ENCODE measurements around the gene ADRA2C. TPM values are rescaled to one million over a fixed set of nuclear protein-coding genes. Genes with fewer than 3 reads are reported as not detected.

Gene ADRA2C
- total and polyA plus RNA-seq, 2 of the 13 experiments (the other 11 are each of a cell fraction or from before 2014, with no cell fraction given) = 15.4 to 69.7 TPM

GRCh38 chr4:3721627-3722026 lies 44.6 kb upstream of the ADRA2C start (continued):
- no peak for TF ChIP-seq HINFP (CRISPR knock-in tag; IDR thresholded peaks at IDR 0.05; ENCODE audit: low read depth)
- no peak for TF ChIP-seq CREB1 (IDR thresholded peaks at IDR 0.05)
- no peak for TF ChIP-seq CREB1 (CRISPR knock-in tag; IDR thresholded peaks at IDR 0.05)
- no peak for TF ChIP-seq MAFF (IDR thresholded peaks at IDR 0.05; ENCODE audit: low read depth, low read length)
- no peak for TF ChIP-seq SNAPC5 (CRISPR knock-in tag; IDR thresholded peaks at IDR 0.05; ENCODE audit: borderline replicate concordance)
- no peak for TF ChIP-seq ZNF691 (CRISPR knock-in tag; IDR thresholded peaks at IDR 0.05; ENCODE audit: borderline replicate concordance, low read depth)
- TF ChIP-seq ZNF143 (CRISPR knock-in tag; IDR thresholded peaks at IDR 0.05) = no peak
- TF ChIP-seq TCF12 (IDR thresholded peaks at IDR 0.05) = no peak
- no peak for TF ChIP-seq TCF12 (CRISPR knock-in tag; IDR thresholded peaks at IDR 0.05)
- no peak for TF ChIP-seq ZNF12 (CRISPR knock-in tag; IDR thresholded peaks at IDR 0.05)

- H3K79me2 ChIP-seq (ENCODE audit: insufficient read depth, low read length) = no peaks in the 10 kb centered on the region
- FAIRE-seq (no peak), ATAC-seq (no peak), DNase-seq (ENCODE audit: low spot score) (no peak)
- H3K4me3 ChIP-seq (replicated peaks in 1 of 3; ENCODE audit: insufficient read depth in 1 of 3, low read depth in 2 of 3, low read length in 3 of 3) = no peak overlapping the region
- WGBS (ENCODE audit: low lambda C conversion rate) = 48% methylated on average over 3 of the region's 11 CpGs
- H3K27me3 ChIP-seq (ENCODE audit: control insufficient read depth in 1 of 2, insufficient read depth in 2 of 2, low read length in 2 of 2) = peaks cover 10 to 62% of the 10 kb centered on the region in 2 experiments; a peak in 4 of 5 replicates
- H3K4me2 ChIP-seq (ENCODE audit: low read depth, low read length) = no peak overlapping the region
- H3K9me3 ChIP-seq (ENCODE audit: low read length) = peaks cover 13% of the 10 kb centered on the region
- ChIA-PET POLR2A (no interaction called here), CTCF (ENCODE audit: low intra/inter-chr PET ratio, low total read pairs) (no interaction called here)
- BruUV-seq (replicated peaks) = no TSS peak
- H2AFZ ChIP-seq (ENCODE audit: low read length) = no peak overlapping the region
- H3K9ac ChIP-seq (ENCODE audit: insufficient read depth, low read depth, low read length) = no peak overlapping the region
- no peak overlapping the region for H3K27ac ChIP-seq (ENCODE audit: extremely low read length, insufficient read depth, low read length)
- H3K36me3 ChIP-seq (replicated peaks in 1 of 2; ENCODE audit: control insufficient read depth in 1 of 2, insufficient read depth in 2 of 2, low read length in 2 of 2) = no peaks in the 10 kb centered on the region
- in situ Hi-C loops (cut with HindIII; ENCODE audit: extremely low pct_ligation_motif_present, low pct_unique_long_range_greater_than_20kb) = no loop called here
- no peaks in the 10 kb centered on the region for H3K4me1 ChIP-seq (ENCODE audit: insufficient read depth, low read length)
- intact Hi-C loops (cut with micrococcal nuclease; ENCODE audit: unreplicated experiment) = no loop called here
- no peaks in the 10 kb centered on the region for H4K20me1 ChIP-seq (ENCODE audit: insufficient read depth, low read length)
- TF ChIP-seq RBAK (CRISPR knock-in tag; IDR thresholded peaks at IDR 0.05) (peak; percentile 92), ATF3 (CRISPR knock-in tag; IDR thresholded peaks at IDR 0.05) (no peak), CTCF (CRISPR knock-in tag; IDR thresholded peaks at IDR 0.05) (no peak), ZNF552 (CRISPR knock-in tag; IDR thresholded peaks at IDR 0.05; ENCODE audit: borderline replicate concordance) (no peak), SUZ12 (IDR thresholded peaks at IDR 0.05; ENCODE audit: low read depth, low read length) (no peak), FOXO4 (CRISPR knock-in tag; conservative IDR thresholded peaks at IDR 0.05) (no peak)
Observed at GRCh38 chr4:3722446-3723231, 43.5 kb upstream of the ADRA2C start.

Data from HepG2 (cell line).